Lower leg skin (tissue), 4 donors: Measurements from ENCODE around the gene ZNF746. TPM values are rescaled to one million over a fixed set of nuclear protein-coding genes. Genes with fewer than 3 reads are reported as not detected.

Source experiments
- DNase-seq, 2 donors: peaks; one replicate each; pipeline ENCODE4 v3.0.0-alpha.2; 2019; ENCODE audit warnings: low spot score in 2 of 2
- H3K4me3 ChIP-seq: fragments of 200-600 bp; sonication (generic); 2 replicates; pipeline ENCODE4 v1.5.1; 2017; ENCODE audit warnings: mild to moderate bottlenecking, low read depth; ENCODE audit not compliant: poor library complexity, severe bottlenecking
- POLR2A ChIP-seq, 2 donors: fragments of 450-650 bp; IDR thresholded peaks; one replicate each; pipeline ENCODE4 v1.6.1; 2016 to 2017; ENCODE audit warnings: antibody characterized with exemption in 2 of 2, mild to moderate bottlenecking in 1 of 2, moderate library complexity in 1 of 2
- WGBS, 2 donors: methylation state at CpG; one replicate each; pipeline ENCODE4 v1.1.5; 2018; 5-methylcytosine and 5-hydroxymethylcytosine counted together
- intact Hi-C: fragments of 100-400 bp; cut with DNase I; formaldehyde crosslinking; loops from one replicate; pipeline ENCODE4 v1.15.0; 2023; ENCODE audit warnings: low total_unique reads
- total RNA-seq, 4 donors: library from RNA; depleted of rRNA; stranded (reverse); fragments of >200 nt; gene quantifications; one replicate each; pipeline ENCODE4 v1.1.0, GENCODE V29; 2016
- TF ChIP-seq, protein P1 (sequence below), 3 donors: fragments of 450-650 bp; IDR thresholded peaks; one replicate each; pipeline ENCODE4 v1.5.1; 2016; ENCODE audit warnings: antibody characterized with exemption in 3 of 3, mild to moderate bottlenecking in 3 of 3, moderate library complexity in 2 of 3

ZNF746 gene
- total RNA-seq, 4 donors from 2014 or later = 21.6 to 26.3 (median 23.8) TPM

DNA sequence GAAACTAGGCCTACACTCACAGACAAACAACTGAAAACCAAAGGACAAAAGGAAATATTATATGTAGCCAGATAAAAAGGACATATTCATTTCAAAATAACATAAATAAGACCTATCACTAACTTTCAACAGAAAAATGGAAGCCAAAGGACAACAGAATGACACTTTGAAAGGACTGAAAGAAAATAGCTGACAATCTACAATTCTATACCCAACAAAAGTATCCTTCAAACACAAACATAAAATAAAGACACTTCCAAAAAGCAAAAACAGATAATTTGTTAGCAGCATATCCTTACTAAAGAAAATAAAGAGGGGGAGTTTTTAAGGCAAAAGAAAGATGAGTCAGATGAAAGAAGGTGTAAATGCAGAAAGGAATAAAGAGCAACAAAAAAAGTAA, 7.9 kb upstream of the ZNF746 start:
- TF ChIP-seq, protein P1, sequence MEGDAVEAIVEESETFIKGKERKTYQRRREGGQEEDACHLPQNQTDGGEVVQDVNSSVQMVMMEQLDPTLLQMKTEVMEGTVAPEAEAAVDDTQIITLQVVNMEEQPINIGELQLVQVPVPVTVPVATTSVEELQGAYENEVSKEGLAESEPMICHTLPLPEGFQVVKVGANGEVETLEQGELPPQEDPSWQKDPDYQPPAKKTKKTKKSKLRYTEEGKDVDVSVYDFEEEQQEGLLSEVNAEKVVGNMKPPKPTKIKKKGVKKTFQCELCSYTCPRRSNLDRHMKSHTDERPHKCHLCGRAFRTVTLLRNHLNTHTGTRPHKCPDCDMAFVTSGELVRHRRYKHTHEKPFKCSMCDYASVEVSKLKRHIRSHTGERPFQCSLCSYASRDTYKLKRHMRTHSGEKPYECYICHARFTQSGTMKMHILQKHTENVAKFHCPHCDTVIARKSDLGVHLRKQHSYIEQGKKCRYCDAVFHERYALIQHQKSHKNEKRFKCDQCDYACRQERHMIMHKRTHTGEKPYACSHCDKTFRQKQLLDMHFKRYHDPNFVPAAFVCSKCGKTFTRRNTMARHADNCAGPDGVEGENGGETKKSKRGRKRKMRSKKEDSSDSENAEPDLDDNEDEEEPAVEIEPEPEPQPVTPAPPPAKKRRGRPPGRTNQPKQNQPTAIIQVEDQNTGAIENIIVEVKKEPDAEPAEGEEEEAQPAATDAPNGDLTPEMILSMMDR (IDR thresholded peaks at IDR 0.05) = no peak
- no peak for TF ChIP-seq POLR2A (IDR thresholded peaks at IDR 0.05)
- no peak for DNase-seq
- intact Hi-C loops = no loop called here
- H3K4me3 ChIP-seq = no peak overlapping the region

DNA sequence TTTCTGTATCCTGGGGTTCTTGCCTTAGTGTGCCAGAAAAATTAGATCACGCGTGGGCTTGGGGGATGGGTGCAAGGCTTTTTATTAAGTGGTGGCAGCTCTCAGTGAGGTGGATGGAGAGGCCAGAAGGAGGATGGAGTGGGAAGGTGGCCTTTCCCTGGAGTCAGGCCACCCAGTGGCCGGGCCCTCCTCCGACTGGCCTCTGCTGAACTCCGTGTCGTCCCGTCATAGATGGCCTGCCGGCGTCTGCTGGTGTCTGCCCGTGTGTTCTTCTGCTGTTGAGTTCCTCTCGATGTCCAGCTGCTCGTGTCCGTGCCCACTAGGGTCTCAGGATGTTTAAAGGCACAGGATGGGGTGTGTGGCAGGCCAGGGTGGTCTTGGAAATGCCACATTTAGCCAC, 4.0 kb upstream of the ZNF746 start:
- WGBS, 2 donors = 82 to 87% methylated on average over 13 of the region's 13 CpGs
- intact Hi-C loops = no loop called here
- TF ChIP-seq, protein P1 (IDR thresholded peaks at IDR 0.05) = no peak
- no peak for TF ChIP-seq POLR2A (IDR thresholded peaks at IDR 0.05)
- H3K4me3 ChIP-seq = no peak overlapping the region
- DNase-seq = no peak

DNA sequence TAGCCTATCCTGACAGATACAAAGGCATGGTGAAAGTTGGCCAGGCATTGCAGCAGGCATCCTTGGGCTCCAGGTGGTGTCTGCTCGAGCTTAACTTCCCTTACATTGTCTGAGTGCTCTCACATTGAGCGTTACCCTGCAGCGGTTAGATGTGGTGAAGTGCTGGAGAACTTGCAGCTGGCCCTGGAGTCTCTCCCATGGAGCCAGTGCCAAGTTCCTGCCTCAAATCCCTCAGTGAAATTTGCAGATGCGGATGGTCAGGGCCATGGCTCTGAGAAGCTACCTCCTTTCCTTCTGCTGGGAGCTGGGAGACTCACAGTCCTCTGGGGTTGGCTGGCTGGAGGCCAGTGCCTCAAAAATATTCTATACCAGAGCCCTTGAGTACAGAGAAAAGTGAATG, 3.3 kb upstream of the ZNF746 start:
- WGBS, 2 donors = 72 to 81% methylated on average over 4 of the region's 4 CpGs
- DNase-seq = no peak
- intact Hi-C loops = no loop called here

GRCh38 chr7:149500201-149500600, 2.6 kb upstream of the ZNF746 start:
- TF ChIP-seq, protein P1 (IDR thresholded peaks at IDR 0.05) = no peak
- no peak for TF ChIP-seq POLR2A (IDR thresholded peaks at IDR 0.05)
- intact Hi-C loops = no loop called here

More for the DNA sequence above, 3.3 kb upstream of the ZNF746 start:
- TF ChIP-seq, protein P1 (IDR thresholded peaks at IDR 0.05) = no peak
- TF ChIP-seq POLR2A (IDR thresholded peaks at IDR 0.05) = no peak
- H3K4me3 ChIP-seq = no peak overlapping the region

GRCh38 chr7:149498811-149499210, 1.2 kb upstream of the ZNF746 start:
- WGBS, 2 donors = 68 to 72% methylated on average over 6 of the region's 6 CpGs
- TF ChIP-seq, protein P1 (IDR thresholded peaks at IDR 0.05) = no peak
- TF ChIP-seq POLR2A (IDR thresholded peaks at IDR 0.05) = no peak
- no peak for DNase-seq

More at GRCh38 chr7:149500201-149500600, 2.6 kb upstream of the ZNF746 start:
- H3K4me3 ChIP-seq = no peak overlapping the region
- DNase-seq = no peak

GRCh38 chr7:149496642-149497391, 792 bp downstream of the ZNF746 start:
- TF ChIP-seq POLR2A (IDR thresholded peaks at IDR 0.05) = no peak
- TF ChIP-seq, protein P1 (IDR thresholded peaks at IDR 0.05) = no peak
- H3K4me3 ChIP-seq = peak overlapping the region; percentile 76
- DNase-seq = no peak
- intact Hi-C loops = no loop called here
- WGBS, 2 donors = 3 to 5% methylated on average over 32 to 51 of the region's 51 CpGs

More at GRCh38 chr7:149498811-149499210, 1.2 kb upstream of the ZNF746 start:
- intact Hi-C loops = no loop called here
- H3K4me3 ChIP-seq = no peak overlapping the region
